DLD1 (cell line): ENCODE results near the gene ZBTB16.

Experiments
- in situ Hi-C: cut with HindIII; loops from 2 replicates; pipeline ENCODE4 v1.10.0; 2017; ENCODE audit warnings: low sequenced_read_pairs

The ZBTB16 gene

DNA sequence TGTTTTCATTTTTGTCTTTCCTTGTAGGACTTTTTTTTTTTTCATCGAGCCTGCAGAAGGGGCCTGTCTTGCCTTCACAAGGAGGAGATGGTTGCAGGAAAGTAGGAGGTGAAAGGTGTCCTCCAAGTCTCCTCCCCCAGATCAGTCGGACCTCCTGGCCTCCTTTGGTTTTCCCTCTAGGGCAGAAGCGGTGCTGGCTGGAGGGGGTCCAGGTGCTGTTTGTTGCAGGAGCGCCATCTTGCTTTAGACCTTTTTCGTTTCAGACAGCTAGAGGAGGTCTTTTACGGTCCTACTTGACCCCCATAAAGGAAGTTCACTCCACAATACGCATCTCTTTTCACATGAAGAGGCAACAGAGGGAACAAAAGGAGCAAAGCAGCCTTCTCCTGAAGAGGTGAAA, 66.0 kb downstream of the ZBTB16 start:
- in situ Hi-C loops = loop anchor here (25.0 kb wide), 1 partner anchor 88 kb away; no protein-coding TSS in a partner anchor

DNA sequence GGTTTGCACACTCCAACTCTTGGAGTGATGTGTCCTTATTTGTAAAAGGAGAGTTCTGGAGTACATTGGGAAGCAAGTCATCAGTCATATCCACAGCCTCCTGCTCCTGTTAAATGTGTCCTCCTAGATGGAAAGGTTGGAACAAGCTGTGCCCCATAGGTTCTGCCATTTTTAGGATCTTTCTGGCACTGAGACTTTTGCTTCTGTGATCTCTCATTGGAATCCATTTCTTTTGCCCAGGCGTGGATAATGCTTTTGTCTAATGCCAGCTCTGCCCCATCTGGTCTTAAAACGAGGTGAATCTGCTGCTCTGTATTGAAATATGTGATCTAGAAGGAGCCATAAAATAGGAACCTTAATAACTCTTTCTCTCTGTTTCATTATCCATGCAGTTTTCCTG, 66.4 kb downstream of the ZBTB16 start:
- in situ Hi-C loops = loop anchor here (25.0 kb wide), 1 partner anchor 89 kb away; no protein-coding TSS in a partner anchor

DNA sequence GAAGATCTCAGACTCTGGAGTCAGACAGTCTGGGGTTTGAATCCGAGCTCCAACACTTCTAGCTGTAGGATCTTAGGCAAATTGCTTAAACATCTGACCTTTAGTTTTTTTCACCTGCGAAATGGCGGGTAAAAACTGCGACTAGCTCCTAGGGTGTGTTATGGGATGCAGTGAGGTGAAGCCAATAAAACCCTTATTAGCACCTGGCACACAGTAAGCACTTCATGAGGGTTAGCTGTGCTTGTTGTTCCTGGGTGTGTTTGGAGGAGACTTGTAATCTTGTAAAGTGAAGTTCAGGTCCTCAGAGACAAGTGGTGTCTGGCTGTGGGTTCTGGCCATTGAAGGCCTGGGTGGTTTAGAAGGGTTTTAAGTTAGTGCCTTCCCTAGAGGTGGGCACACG, 68.9 kb downstream of the ZBTB16 start:
- in situ Hi-C loops = loop anchor here (25.0 kb wide), 1 partner anchor 91 kb away; no protein-coding TSS in a partner anchor

DNA sequence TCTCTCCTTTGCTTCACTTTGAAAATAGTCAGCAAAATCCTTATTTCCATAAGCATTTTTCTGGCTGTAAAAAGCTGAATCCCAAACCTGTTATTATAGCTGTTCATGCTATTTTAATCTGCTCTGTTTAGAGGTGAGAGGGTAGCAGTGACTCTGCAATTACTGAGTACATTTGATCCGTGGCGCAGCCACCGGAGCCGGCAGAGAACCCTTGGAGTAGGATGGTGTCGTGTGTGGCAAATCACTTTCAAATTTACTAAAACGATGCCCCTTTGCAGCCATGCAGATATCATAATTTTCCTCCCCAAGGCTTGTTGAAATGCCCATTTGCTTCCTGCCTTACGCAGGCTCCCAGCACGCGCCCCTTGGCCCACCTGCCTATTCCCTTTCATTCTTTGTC, 69.6 kb downstream of the ZBTB16 start:
- in situ Hi-C loops = loop anchor here (25.0 kb wide), 1 partner anchor 92 kb away; no protein-coding TSS in a partner anchor

DNA sequence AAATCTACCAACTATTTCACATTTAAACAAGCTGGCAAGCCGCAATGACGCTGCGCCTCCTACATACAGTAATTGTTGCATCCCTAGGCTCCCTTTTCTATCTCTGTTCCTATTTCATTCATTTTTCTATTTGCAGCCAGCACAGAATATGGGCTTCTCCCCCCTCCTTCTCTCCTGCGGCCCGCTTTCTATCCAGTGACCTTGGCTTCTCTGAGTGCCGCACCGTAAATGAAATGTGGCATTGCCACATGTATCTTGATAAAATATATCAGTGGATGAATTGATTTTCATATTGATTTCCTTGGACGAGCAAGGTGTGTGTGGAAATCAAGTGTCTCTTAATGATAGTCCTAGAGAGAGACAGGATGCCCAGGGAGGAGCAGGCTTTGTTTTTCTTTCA, 70.2 kb downstream of the ZBTB16 start:
- in situ Hi-C loops = loop anchor here (25.0 kb wide), 1 partner anchor 92 kb away; no protein-coding TSS in a partner anchor

DNA sequence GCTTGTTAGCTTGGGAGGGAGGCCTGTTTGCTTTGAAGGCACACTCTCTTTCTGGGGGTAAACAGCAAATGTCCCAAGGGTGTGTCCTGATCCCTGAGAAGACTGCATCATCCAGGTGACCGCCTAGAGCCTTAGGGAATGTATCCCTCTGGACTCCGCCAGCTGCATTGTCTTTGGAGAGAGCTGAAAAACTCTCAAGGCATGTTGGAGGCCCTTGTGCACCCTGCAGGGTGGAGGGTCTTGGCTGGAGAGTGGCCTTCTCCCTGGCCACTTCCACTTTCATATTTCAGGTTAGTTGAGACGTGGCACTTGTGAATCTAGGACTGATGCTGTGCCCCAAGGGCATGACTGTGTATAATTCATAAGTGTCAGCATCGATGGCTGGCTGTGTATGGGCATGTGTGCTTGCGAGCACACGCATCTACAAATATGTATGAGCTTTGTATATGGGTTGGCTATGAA, 70.6 kb downstream of the ZBTB16 start:
- in situ Hi-C loops = loop anchor here (25.0 kb wide), 1 partner anchor 93 kb away; no protein-coding TSS in a partner anchor

DNA sequence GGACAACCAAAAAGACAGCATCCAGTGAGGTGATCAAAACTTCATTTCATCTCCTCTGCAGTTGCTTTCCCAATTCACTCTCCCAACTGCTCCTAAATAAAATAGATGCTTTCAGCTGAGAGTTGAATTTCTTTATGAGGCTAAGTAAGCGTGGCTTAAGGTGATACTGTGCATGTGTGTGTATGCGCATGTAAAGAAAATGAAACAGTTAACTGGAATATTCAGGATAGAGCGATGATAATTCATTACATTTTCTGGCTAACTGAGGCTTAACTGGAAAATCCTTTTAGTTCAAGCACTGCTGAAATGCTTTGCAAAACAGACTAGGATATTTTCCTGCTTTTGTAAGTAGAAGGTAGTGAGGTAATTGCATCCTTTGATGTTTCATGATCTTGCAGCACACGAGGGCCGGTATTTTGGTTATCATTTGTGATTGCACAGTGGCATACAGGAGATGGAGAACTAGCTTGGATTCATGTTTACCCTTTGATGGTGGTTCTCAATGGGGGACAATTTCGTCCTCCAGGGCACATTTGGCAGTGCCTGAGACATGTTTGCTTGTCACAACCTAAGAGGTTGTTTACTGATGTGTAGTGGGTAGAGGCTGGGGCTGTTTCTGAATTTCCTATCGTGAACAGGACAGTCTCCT, 71.2 kb downstream of the ZBTB16 start:
- in situ Hi-C loops = loop anchor here (25.0 kb wide), 1 partner anchor 93 kb away; no protein-coding TSS in a partner anchor

DNA sequence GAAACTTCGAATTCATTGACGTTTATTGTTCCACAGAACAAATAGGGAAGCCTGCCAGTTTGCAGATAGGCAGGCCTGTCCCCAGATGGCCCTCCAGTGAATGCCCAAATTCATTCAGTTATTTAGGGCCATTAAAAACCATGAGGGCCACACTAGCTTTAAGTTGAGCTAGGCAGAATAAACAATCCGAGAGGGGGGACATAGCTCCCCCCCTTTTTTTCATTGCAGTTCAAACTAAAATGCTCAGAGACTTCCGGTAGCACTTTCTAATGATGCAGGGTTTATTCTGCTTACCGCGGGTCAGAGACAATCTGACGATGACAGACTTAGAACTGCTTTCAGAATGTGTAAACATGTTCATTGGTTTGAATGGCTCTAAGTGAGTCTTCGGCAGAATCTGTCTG, 72.0 kb downstream of the ZBTB16 start:
- in situ Hi-C loops = loop anchor here (25.0 kb wide), 1 partner anchor 94 kb away; no protein-coding TSS in a partner anchor

DNA sequence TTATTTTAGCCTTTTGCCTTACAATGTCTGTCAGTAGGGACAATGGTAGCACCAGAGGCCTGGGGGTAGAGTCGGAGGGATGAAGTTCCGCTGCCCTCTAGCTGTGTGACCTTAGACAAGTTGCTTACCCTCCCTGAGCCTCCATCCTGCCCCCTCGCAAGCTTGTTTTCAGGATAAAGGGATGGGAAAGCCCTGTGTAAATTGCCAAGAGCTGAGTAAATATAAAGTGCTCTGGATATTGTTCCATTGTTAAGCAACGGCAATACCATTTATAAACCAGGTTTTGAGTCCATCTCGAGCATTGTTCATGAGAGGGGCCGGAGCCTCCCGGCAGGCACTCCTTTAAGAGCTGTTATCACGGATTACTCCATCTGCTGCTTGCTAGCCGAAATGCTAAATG, 72.9 kb downstream of the ZBTB16 start:
- in situ Hi-C loops = loop anchor here (25.0 kb wide), 1 partner anchor 95 kb away; no protein-coding TSS in a partner anchor

DNA sequence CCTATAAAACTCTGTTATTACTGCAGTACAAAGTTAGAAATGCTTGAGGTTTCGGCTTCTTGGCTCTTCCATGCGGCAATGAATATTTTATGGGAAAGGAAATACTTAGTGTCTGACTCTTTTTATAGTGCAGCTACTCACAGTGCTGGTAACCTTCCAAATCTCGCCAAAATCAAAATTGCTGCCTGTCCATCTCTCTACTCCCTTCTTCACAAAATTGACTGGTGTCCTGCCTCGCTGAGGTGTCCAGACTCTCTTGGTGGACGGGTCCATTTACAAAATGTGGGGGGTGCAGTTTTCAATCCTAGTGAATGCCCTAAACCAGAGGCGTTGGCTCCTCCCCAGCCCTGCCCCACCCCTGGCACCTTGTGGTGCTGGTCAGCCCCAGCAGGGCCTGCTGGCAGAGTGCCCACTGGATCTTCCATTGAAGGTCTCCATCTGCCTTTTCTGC, 73.5 kb downstream of the ZBTB16 start:
- in situ Hi-C loops = loop anchor here (25.0 kb wide), 1 partner anchor 96 kb away; no protein-coding TSS in a partner anchor

DNA sequence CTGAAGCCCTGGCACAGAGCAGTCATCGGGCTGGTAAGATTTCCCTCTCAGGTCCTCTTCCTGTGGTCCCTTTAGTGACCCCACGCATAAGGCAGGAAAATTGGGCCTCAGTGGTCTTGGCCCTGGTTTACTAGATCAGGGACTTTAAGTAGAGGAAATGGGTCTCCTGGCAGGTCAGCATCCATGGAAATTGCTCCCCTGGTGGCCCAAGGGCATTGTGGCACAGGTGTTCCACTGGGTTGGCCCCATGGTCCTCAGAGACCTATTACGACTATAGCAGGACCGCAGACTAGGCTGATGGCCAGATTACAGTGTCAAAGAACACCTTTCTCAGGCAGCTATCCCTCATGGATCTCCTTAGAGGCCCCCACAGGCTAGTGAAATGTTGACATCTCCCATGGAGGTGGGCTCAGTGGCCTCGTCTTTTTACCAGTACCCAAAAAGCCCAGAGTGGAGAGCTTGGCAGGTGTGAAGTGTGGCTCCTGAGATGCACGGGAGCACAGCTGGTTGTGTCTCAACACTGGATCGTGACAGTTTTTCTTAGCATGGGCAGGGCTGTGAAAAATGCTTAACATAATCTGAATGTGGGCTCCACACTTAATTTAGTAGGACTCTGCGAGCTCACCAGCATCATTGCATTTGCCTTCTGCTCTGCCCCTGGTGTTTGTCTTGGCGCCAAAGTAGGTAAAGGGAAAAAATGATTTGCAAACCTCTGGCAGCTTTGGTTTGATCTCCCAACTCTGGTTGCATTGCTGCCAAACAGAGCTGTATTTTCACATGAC, 74.2 kb downstream of the ZBTB16 start:
- in situ Hi-C loops = loop anchor here (25.0 kb wide), 1 partner anchor 96 kb away; no protein-coding TSS in a partner anchor

DNA sequence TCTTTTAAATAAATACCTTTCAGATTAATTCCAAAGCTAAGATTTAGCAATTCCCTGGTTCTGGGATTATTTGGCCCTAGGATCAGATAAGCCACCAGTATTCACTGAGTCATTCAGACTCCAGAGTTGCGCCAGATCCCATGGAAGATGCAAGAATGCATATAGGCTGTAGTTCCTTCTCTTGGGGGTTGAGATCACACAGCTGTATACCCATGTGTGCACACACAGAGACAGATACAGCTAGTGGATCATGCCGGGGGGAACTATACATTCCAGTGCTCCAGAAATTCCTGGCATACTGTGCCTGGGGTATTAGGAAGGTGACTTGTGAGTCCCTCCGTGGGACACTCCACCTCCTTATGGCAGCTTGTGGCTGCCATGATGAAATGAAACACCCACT, 75.4 kb downstream of the ZBTB16 start:
- in situ Hi-C loops = loop anchor here (25.0 kb wide), 1 partner anchor 98 kb away; no protein-coding TSS in a partner anchor

DNA sequence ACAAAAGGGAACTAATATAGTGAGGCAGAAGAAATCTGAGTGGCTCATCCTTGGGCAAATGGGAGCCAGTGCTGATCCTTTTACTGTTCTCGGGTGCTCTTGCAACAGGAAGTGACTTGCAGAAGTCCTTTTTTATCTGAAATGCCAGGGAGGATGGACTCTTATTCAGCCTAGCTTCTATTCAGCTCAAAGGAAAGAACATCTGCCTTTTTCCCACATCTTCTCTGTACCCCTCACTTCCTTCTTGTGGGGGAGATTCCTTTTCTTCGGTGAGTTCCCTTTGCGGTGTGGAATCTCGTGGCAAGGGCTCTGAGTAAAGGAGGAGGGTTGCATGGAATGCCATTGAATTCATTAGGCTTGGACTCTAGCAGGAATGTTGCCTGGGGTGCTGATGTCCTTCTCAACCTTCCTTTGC, 76.2 kb downstream of the ZBTB16 start:
- in situ Hi-C loops = loop anchor here (25.0 kb wide), 1 partner anchor 98 kb away; no protein-coding TSS in a partner anchor

DNA sequence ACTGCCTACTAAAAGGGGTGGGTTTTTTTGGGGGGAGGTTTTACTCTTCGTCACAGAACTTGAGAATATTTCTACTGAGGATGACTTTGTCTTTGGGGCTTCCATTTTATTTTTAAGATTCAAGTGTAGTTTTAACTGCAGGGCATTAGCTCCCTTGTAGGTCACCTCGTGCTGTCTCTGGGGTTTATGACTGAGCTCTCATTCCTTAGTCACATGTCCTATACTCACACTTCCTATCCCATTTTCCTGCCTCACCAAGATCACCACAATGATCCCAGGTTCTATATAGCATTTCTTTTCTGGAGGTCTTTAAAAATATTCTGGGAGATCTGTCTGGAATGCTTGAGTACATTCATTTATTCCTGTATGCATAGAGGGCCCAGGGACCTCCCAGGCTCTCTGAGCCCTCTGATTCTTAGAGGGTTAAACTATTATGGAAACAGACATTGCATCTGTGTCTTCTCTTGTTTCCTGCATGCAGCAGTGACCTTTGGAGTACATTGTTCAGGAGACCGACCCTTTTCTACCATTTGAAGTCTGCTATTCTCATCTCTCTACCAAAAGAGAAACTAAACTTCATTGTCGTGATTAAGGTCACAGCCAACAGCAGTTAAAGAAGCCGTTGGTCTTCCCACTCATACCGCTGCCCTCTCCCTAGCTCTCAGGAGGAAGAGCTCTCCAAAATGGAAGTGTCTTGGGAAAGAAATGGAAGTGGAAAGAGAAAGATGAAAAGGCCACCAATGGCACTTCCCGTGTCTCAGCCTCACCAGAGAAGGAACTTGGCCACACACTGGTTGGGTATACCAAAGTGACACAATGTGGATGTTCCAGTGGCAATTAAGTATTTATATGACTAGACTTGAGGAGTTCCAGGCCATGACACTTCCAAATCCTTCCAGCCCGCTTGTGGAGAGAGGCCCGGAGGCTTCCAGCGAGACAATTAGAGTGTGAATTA, 77.5 kb downstream of the ZBTB16 start:
- in situ Hi-C loops = loop anchor here (25.0 kb wide), 1 partner anchor 100 kb away; no protein-coding TSS in a partner anchor

DNA sequence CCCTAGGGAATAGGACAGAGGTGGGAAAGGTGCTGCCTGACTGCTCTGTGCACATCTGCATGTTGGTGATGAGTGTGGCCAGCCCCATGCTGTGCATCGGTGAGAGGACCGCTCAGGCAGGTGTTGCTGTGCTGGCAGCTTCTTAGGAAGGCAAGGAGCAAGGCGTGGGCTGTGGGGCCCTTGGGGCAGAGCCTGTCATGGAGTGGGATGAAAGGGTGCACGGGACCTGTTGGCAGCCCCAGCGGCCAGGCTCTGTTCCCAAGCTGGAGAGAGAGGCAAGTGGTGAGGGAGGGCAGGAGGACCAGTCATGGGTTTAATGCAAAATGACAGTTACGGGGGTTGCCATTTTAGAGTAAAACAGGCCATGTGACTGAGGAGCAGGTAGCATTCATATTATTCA, 78.3 kb downstream of the ZBTB16 start:
- in situ Hi-C loops = loop anchor here (25.0 kb wide), 1 partner anchor 101 kb away; no protein-coding TSS in a partner anchor

DNA sequence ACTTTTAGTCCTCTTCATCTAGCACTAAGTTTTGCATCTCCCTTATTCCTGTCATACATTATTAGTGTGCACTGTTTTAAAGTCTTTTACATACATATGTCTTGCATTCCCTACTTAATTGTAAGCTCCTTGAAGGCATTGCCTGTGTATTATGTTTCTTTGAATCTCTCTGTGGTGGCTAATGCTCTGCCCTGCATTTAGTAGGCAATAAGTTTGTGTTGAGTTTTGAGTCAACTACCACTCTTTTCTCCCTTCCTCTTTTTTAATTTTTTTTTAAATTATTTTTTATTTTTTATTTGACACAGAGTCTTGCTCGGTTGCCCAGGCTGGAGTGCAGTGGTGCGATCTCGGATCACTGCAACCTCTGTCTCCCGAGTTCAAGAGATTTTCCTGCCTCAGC, 78.9 kb downstream of the ZBTB16 start:
- in situ Hi-C loops = loop anchor here (25.0 kb wide), 1 partner anchor 101 kb away; no protein-coding TSS in a partner anchor

DNA sequence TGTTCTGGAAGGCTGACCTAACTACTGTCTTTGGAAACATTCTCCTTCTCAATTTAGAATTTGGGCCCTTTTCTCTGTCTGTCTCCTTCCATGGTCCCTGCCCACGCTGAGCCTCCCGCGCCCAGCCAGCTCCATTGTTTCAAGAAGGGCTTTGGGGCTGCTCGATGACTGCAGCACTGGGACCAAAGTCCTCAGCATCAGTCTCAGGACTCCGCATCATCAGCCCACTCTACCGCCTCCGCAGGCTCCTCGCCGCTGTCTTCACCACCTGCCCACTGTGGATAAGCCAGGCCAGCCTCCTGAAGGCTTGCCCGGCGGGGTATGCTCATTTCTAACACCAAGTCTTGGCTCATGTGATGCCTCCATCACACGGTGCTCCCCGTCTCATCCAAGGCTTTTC, 81.3 kb downstream of the ZBTB16 start:
- in situ Hi-C loops = loop anchor here (25.0 kb wide), 1 partner anchor 104 kb away; no protein-coding TSS in a partner anchor

DNA sequence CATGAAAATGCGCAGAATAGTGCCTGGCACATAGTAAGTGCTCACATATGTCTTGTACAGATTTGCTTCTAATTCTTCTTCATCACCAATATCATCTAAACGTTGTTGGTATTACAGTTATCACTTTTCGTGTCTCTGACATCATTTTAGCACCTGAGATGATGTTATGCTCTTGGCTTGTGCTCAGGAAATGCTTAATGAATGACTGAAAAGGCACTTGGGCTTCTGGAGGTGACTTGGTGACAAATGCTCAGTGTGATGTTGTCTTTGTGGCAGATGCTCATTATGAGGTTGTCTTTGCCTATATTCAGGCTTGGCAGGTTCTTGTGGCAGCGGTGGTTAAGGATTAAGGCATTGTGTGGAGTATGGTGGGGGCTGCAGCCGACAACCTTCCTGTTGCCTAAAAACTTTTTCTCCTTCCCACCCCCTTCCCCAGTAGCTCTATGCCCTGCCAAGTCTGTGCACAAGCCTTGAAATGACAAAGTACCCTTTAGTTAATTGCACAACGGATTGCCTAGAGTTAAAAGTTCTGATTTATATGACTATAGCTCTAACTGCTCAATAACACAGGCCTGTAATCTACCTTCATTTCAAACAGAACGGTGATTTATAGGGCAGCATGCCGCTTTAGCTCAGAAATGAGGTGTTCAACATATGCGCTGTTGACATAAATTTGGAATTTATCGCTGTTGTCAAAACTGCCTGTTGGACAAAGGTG, 82.5 kb downstream of the ZBTB16 start:
- in situ Hi-C loops = loop anchor here (25.0 kb wide), 1 partner anchor 105 kb away; no protein-coding TSS in a partner anchor

DNA sequence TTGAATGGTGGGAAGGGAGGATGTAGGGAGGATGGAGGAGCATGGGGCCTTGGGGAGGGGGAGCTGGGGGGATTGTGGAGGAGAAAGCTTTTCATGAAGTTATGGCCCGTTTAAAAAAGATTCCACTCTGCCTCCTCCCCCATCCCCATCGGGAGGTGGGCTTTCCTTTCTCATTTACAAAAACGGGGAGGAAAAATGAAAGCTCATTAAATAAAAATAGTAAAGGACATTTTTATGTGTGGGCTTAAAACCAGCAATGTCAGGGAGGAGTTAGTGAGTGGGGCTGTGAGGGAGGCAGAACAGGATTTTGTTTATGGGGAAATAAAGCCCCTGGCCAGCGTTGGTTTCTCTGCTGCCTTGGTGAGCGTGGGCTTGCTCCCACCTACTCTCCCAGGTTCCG, 83.2 kb downstream of the ZBTB16 start:
- in situ Hi-C loops = loop anchor here (25.0 kb wide), 1 partner anchor 105 kb away; no protein-coding TSS in a partner anchor
